DLD1 (cell line): ENCODE data around the gene MAP3K13.
"Not testable (repeated sequence)": the region's sequence is repeated elsewhere in the genome, so short reads cannot be mapped to it uniquely, and the experiment has no call there.

Experiments used
- in situ Hi-C: cut with HindIII; loops from 2 replicates; pipeline ENCODE4 v1.10.0; 2017; ENCODE audit warnings: low sequenced_read_pairs

MAP3K13 gene

GRCh38 chr3:185340751-185341150, 22.2 kb upstream of the MAP3K13 start:
- in situ Hi-C loops, result no loop called here

DNA sequence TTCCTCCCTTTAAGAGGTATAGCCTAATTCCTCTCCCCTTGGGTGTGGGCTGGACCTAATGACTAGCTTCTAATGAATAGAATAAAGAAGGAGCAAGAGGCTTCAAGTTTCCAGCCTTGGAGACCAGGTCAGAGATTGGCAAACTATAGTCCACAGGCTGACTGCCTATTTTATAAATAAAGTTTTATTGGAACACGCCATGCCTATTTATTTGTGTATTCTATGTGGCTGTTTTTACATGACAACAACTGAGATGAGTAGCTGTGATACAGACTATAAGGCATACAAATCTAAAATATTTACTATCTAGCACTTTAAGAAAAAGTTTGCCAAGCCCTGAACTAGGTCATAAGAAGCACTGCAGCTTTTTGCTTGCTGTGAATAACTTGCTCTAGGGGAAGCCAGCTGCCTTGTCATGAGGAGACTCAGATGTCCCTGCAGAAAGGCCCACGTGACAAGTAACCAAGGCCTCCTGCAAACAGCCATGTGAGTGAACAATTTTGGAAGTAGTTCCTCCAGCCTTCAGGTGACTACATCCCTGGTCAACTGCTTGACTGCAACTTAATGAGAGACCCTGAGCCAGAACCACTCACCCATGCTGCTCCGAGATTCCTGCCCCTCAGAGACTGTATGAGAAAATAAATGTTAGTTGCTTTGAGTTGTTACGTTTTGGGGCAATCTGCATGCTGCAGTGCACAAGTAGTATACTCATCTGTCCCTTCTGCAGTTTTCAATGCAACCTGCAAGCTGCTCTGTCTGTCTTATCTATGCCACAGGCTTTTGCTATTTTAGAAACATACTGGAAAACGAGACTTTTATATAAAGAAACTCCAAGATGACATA, 21.1 kb upstream of the MAP3K13 start:
- in situ Hi-C loops, result no loop called here

DNA sequence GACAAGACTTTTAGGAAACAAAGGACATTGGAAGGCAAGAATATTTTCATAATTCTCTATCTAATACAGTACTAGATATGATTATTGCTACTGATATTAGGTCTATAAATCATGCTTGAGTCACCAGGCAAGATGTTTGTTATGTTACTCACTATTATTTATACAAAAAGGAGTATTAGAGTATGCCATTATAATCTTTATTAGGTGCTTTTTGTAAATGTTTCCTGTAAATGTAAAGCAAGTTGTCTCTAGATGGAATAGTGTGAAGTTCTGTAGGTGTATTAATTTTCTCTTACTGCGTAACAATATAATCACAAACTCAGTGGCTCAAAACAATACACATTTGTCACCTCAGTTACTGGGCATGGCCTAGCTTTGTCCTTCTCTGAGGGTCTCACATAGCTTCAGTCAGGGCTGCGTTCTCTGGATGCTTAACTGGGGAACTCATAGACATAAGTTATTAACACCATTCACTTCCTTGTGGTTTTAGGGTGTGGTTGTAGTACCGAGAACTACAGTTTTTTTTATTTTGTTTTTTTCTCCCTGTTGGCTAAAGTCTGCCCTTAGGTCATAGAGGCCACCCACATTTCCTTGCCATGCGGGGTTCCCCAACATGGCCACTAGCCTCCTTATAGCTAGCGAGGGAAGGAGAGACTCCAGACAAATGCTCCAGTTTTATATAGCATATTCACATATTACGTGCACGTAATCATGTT, 20.3 kb upstream of the MAP3K13 start:
- in situ Hi-C loops, result no loop called here

GRCh38 chr3:185347399-185347798, 15.5 kb upstream of the MAP3K13 start:
- in situ Hi-C loops, result no loop called here

DNA sequence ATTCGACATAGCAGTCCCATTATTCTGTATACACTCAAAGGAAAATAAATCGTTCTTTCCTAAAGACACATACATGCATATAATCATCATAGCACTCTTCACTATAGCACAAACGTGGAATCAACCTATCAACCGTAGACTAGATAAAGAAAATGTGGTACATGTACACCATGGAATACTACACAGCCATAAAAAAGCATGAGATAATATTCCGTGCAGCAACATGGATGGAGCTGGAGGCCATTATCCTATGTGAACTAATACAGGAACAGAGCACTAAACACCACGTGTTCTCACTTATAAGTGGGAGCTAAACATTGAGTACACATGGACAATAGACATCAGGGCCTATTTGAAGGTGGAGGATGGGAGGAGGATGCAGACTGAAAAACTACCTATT, 12.1 kb upstream of the MAP3K13 start:
- in situ Hi-C loops, result no loop called here

GRCh38 chr3:185351396-185351795, 11.5 kb upstream of the MAP3K13 start:
- in situ Hi-C loops, result no loop called here

GRCh38 chr3:185353225-185353624, 9.7 kb upstream of the MAP3K13 start:
- in situ Hi-C loops, result no loop called here

- in situ Hi-C loops, result no loop called here
Observed at GRCh38 chr3:185353823-185354614, 8.9 kb upstream of the MAP3K13 start.

DNA sequence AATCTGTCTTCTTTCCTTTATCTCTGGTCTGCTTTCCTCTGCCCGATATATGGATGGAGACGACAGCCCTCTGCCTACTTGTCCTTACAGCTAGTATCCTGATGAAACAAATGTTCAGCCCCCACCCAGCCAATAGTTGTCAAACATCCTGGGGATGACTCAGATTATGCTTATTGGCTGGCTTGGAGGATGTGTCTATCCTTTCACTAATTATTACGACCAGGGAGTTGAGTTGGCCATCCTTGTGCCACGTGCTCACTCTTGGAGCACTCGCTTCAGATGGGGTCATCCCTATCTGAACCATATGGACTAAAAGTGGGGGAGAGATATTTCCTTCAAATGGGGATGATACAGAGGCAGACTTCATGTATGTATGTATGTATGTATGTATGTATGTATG, 6.4 kb upstream of the MAP3K13 start:
- in situ Hi-C loops, result no loop called here

GRCh38 chr3:185361920-185362319, 1.0 kb upstream of the MAP3K13 start:
- in situ Hi-C loops, result no loop called here

GRCh38 chr3:185363662-185364203, 797 bp downstream of the MAP3K13 start:
- in situ Hi-C loops, result no loop called here

DNA sequence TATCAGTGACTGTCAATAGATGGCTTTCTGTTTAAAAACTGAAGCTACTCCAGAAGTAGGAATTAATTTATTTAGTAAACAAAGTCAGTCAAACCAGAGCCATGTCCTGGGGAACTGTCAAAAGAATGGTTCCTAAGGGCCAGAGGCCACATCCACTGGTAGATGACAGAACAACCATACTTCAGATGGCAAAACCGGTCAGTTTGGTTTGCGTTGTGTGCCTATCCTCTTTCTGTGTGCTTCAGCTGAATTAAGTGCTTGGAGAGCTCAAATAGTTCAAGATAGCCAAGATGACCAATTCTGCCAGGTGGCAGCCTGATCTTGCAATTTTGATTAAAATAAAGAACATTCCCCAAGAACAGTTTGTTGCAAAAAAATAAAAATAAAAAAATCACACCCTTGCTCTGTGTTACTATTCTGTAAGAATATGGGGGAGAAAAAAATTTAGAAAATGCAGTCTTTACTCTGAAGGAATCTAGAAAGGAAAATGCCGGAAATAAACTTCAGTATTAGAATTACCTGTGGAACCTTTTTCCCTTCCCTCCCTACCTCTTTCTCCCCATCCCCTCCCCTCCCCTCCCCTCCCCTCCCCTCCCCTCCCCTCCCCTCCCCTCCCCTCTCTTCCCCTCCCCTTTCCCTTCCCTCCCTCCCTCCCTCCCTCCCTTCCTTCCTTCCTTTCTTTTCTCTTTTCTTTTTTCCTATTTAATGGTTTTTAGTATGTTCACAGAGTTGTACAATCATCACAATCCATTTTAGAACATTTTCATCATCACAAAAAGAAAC, 2.5 kb downstream of the MAP3K13 start:
- in situ Hi-C loops, result no loop called here

DNA sequence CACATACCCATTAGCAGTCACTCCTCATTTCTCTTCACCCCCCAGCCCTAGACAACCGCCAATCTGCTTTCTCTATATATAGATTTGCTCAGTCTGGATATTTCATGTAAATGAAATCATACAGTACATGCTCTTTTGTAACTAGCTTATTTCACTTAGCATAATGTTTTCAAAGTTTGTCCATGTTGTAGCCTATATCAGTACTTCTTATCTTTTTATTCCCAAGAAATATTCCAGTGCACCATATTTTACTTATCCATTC, 3.1 kb downstream of the MAP3K13 start:
- in situ Hi-C loops, result no loop called here

DNA sequence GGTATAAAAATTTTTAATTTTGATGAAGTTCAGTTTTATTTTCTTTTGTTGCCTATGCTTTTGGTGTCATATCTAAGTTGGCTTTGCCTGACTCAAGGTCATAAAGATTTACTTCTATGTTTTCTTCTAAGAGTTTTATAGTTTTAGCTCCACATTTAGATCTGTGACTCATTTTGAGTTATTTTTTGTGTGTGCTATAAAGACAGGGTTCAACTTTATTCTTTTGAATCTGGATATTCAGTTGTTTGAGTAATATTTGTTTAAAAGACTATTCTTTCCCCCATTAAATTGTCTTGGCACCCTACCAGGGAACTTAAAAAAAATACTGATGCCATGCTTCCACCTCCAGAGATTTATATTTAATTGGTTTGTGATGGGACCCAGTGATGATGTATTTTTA, 4.0 kb downstream of the MAP3K13 start:
- in situ Hi-C loops, result no loop called here

GRCh38 chr3:185370349-185370748, 7.4 kb downstream of the MAP3K13 start:
- in situ Hi-C loops, result not testable (repeated sequence)

GRCh38 chr3:185371306-185372074, 8.6 kb downstream of the MAP3K13 start:
- in situ Hi-C loops, result no loop called here

DNA sequence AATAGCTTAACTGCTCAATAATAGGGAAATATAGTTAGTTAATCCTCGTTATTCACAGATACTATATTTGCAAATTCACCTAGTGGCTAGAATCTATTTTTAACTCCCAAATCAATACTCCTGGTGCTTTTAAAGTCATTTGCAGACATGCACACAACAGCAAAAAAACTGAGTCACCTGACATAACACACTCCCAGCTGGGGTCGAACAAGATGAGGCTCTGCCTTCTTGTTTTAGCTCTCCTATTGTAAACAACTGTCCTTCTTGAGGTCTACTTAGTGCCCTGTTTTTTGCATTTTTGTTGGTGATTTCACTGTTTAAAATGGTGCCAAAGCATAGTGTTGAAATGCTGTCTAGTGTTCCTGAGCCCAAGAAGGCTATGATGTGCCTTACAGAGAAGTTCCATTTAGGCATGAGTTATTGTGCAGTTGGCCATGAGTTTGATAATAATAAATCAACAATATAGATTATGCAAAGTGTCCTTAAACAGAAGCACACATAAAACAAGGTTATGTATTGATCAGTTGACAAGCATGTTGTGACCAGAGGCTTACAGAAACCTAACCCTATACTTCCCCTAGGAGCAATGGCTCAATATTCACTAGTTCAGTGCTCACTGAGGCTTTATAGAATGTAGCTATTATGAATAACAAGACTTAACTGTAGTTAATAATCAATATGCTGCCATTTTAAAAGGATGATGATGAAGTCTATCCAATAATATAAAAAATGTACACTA, 18.6 kb downstream of the MAP3K13 start:
- in situ Hi-C loops, result no loop called here

DNA sequence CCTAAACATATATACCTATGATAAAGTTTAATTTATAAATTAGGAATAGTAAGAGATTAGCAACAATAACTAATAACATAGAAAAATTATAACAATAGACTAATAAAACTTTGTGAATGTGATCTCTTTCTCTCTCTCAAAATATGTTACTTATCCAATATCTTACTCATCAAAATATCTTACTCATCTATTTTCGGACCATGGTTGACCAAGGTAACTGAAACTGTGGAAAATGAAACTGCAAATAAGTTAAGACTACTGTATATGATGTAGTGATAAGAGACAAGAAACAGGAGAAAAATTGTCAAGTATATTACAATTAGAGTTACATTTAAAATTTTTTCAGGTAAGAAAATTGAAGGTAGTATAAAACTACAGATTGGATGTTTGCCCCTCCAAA, 19.2 kb downstream of the MAP3K13 start:
- in situ Hi-C loops, result no loop called here

GRCh38 chr3:185386515-185386914, 23.6 kb downstream of the MAP3K13 start:
- in situ Hi-C loops, result not testable (repeated sequence)
